PC-9 (cell line): ENCODE results near the gene C10orf53. TPM values are rescaled to one million over a fixed set of nuclear protein-coding genes. Genes with fewer than 3 reads are reported as not detected.

ENCODE experiments used
- BruUV-seq: library from RNA; stranded (reverse); fragments of 400-500 nt; replicated peaks from 2 replicates; lab custom pipeline; 2021; lab: Mats Ljungman, UMichigan
- CTCF ChIA-PET: fragments of 300-600 bp; sonication (Branson Sonifier 250); formaldehyde crosslinking; loops from one replicate; lab custom pipeline; 2022; ENCODE audit warnings: antibody characterized with exemption; lab: Charles Lee
- POLR2A ChIA-PET: fragments of 300-600 bp; sonication (Branson Sonifier 250); formaldehyde crosslinking; loops from one replicate; lab custom pipeline; 2022; ENCODE audit warnings: antibody characterized with exemption; ENCODE audit not compliant: unreplicated experiment; lab: Charles Lee
- DNase-seq, 2 experiments: peaks; one replicate each; pipeline versions ENCODE4 v3.0.0 to v3.0.0-alpha.2; 2015 to 2022; ENCODE audit warnings: mixed read lengths in 1 of 2
- H2AFZ ChIP-seq: fragments of 200-600 bp; sonication (generic); 2 replicates; pipeline ENCODE4 v1.8.1; 2017; ENCODE audit warnings: antibody characterized with exemption
- H3F3A ChIP-seq: fragments of 200-600 bp; sonication (generic); 2 replicates; pipeline ENCODE4 v1.8.1; 2017; ENCODE audit warnings: antibody characterized with exemption, mild to moderate bottlenecking, low read depth; ENCODE audit not compliant: insufficient read depth
- H3K27ac ChIP-seq: fragments of 200-600 bp; sonication (generic); 2 replicates; pipeline ENCODE4 v1.6.1; 2016; ENCODE audit warnings: mixed run types
- H3K27me3 ChIP-seq: fragments of 200-600 bp; sonication (generic); 2 replicates; pipeline ENCODE4 v1.6.1; 2016; ENCODE audit warnings: low read depth, mixed run types; ENCODE audit not compliant: insufficient read depth
- H3K36me3 ChIP-seq: fragments of 200-600 bp; sonication (generic); 2 replicates; pipeline ENCODE4 v1.6.1; 2016; ENCODE audit warnings: low read depth, mixed run types
- H3K4me1 ChIP-seq: fragments of 200-600 bp; sonication (generic); replicated peaks from 2 replicates; pipeline ENCODE4 v1.6.1; 2016; ENCODE audit warnings: mixed run types; ENCODE audit not compliant: insufficient read depth
- H3K4me2 ChIP-seq: fragments of 200-600 bp; sonication (generic); 2 replicates; pipeline ENCODE4 v1.6.1; 2017; ENCODE audit warnings: mixed run types
- H3K4me3 ChIP-seq: fragments of 200-600 bp; sonication (generic); 2 replicates; pipeline ENCODE4 v1.6.1; 2016; ENCODE audit warnings: mixed run types
- H3K79me2 ChIP-seq: fragments of 200-600 bp; sonication (generic); 2 replicates; pipeline ENCODE4 v1.6.1; 2017; ENCODE audit warnings: low read depth, mixed run types
- H3K9me2 ChIP-seq: fragments of 200-600 bp; sonication (generic); 2 replicates; pipeline ENCODE4 v1.8.1; 2017; ENCODE audit warnings: mild to moderate bottlenecking; ENCODE audit not compliant: insufficient read depth
- H3K9me3 ChIP-seq: fragments of 200-600 bp; sonication (generic); 2 replicates; pipeline ENCODE4 v1.8.1; 2016; ENCODE audit warnings: low read depth; ENCODE audit not compliant: insufficient read depth
- H4K20me1 ChIP-seq: fragments of 200-600 bp; sonication (generic); 2 replicates; pipeline ENCODE4 v1.8.1; 2017; ENCODE audit not compliant: insufficient read depth
- CTCF ChIP-seq: fragments of 200-600 bp; sonication (generic); conservative IDR thresholded peaks from 2 replicates; pipeline ENCODE4 v1.6.1; 2017; ENCODE audit warnings: mixed run types, antibody characterized with exemption, mild to moderate bottlenecking, moderate library complexity
- EZH2 ChIP-seq: fragments of 200-600 bp; sonication (generic); IDR thresholded peaks from 2 replicates; pipeline ENCODE4 v1.8.0; 2017; ENCODE audit warnings: antibody characterized with exemption, low read depth
- intact Hi-C: fragments of 100-400 bp; cut with micrococcal nuclease; formaldehyde crosslinking; loops from one replicate; pipeline ENCODE4 v1.10.0; 2022; ENCODE audit not compliant: unreplicated experiment
- total RNA-seq: library from RNA; stranded (reverse); gene quantifications from 2 replicates; pipeline ENCODE4 v1.2.3, GENCODE V29; 2021

Gene C10orf53
- total RNA-seq, 1 experiment from 2014 or later = not detected

GRCh38 chr10:49653273-49653929, 26.1 kb upstream of the C10orf53 start:
- BruUV-seq = no TSS peak
- H3K9me2 ChIP-seq = no peaks in the 10 kb centered on the region
- no peaks in the 10 kb centered on the region for H3K9me3 ChIP-seq
- H2AFZ ChIP-seq = no peak overlapping the region
- ChIA-PET CTCF (no interaction called here), POLR2A (no interaction called here)
- TF ChIP-seq CTCF (no peak), EZH2 (no peak)
- H3K36me3 ChIP-seq = no peaks in the 10 kb centered on the region
- no peak overlapping the region for H3K27ac ChIP-seq
- no peaks in the 10 kb centered on the region for H3K79me2 ChIP-seq
- no peak overlapping the region for H3K4me2 ChIP-seq
- H3K4me1 ChIP-seq = no peaks in the 10 kb centered on the region
- intact Hi-C loops = no loop called here
- no peaks in the 10 kb centered on the region for H3F3A ChIP-seq
- DNase-seq = peak in 1 of 2 experiments; percentile 24
- no peak overlapping the region for H3K4me3 ChIP-seq
- no peaks in the 10 kb centered on the region for H4K20me1 ChIP-seq
- H3K27me3 ChIP-seq = peaks cover 43% of the 10 kb centered on the region; the same call in 1 of the 2 replicates

GRCh38 chr10:49654036-49654693, 25.3 kb upstream of the C10orf53 start:
- TF ChIP-seq CTCF (no peak), EZH2 (no peak)

GRCh38 chr10:49655099-49655498, 24.4 kb upstream of the C10orf53 start:
- Histone ChIP-seq H3K36me3 (no peaks in the 10 kb centered on the region), H3K4me1 (no peaks in the 10 kb centered on the region), H3K9me2 (no peaks in the 10 kb centered on the region), H3K9me3 (0 out of 2 replicates have a peak, but pooled peaks cover 3% of the 10 kb centered on the region), H3K27me3 (peaks cover 43% of the 10 kb centered on the region; the same call in 1 of the 2 replicates), H3K27ac (no peak overlapping the region), H3K4me3 (no peak overlapping the region), H2AFZ (no peak overlapping the region), H4K20me1 (no peaks in the 10 kb centered on the region), H3K4me2 (no peak overlapping the region), H3F3A (no peaks in the 10 kb centered on the region), H3K79me2 (no peaks in the 10 kb centered on the region)
- peak in 1 of 2 experiments; percentile 21 for DNase-seq
- intact Hi-C loops = no loop called here
- TF ChIP-seq CTCF (no peak), EZH2 (no peak)
- POLR2A ChIA-PET = no interaction called here
- CTCF ChIA-PET = no interaction called here
- BruUV-seq = no TSS peak

More at GRCh38 chr10:49654036-49654693, 25.3 kb upstream of the C10orf53 start:
- Histone ChIP-seq H3K4me2 (no peak overlapping the region), H4K20me1 (no peaks in the 10 kb centered on the region), H2AFZ (no peak overlapping the region), H3K4me3 (no peak overlapping the region), H3K79me2 (no peaks in the 10 kb centered on the region), H3K4me1 (no peaks in the 10 kb centered on the region), H3K27me3 (peaks cover 43% of the 10 kb centered on the region; the same call in 1 of the 2 replicates), H3K9me2 (no peaks in the 10 kb centered on the region), H3K9me3 (0 out of 2 replicates have a peak, but pooled peaks cover 3% of the 10 kb centered on the region), H3F3A (no peaks in the 10 kb centered on the region), H3K36me3 (no peaks in the 10 kb centered on the region), H3K27ac (no peak overlapping the region)
- peak in 1 of 2 experiments; percentile 26 for DNase-seq
- intact Hi-C loops = no loop called here
- ChIA-PET CTCF (no interaction called here), POLR2A (no interaction called here)
- no TSS peak for BruUV-seq
